A673 (cell line): ENCODE measurements around the gene FSTL4.

Experiments used
- CTCF ChIP-seq: fragments of 300-800, 200-600 bp; sonication (generic); conservative IDR thresholded peaks from 2 replicates; pipeline ENCODE4 v1.5.1; 2017; ENCODE audit warnings: low read depth, mild to moderate bottlenecking, antibody characterized with exemption, low read length, moderate library complexity, mixed read lengths
- EZH2 ChIP-seq: fragments of 200-600 bp; sonication (generic); IDR thresholded peaks from 2 replicates; pipeline ENCODE4 v1.6.1; 2017; ENCODE audit warnings: borderline replicate concordance, low read depth, mild to moderate bottlenecking, mixed read lengths, antibody characterized with exemption, low read length; ENCODE audit not compliant: poor library complexity, severe bottlenecking

GRCh38 chr5:133467826-133468463 lies 144.4 kb downstream of the FSTL4 start:
- TF ChIP-seq CTCF = no peak
- no peak for TF ChIP-seq EZH2
